Muscle of back (tissue), 11 donors: ENCODE measurements around the gene DNASE1L2. TPM values are rescaled to one million over a fixed set of nuclear protein-coding genes. Genes with fewer than 3 reads are reported as not detected.
A peak's percentile ranks its signal among the peaks of the same experiment; 100 is the strongest.
"Not testable (repeated sequence)": the region's sequence is repeated elsewhere in the genome, so short reads cannot be mapped to it uniquely, and the experiment has no call there.

Experiments used
- DNase-seq, 3 donors: peaks; one replicate each; pipeline versions ENCODE4 v3.0.0 to v3.0.0-alpha.2; 2013
- polyA plus RNA-seq, 10 donors: library from polyadenylated mRNA; unstranded; fragments of 120-200 nt; gene quantifications; one replicate each; pipeline ENCODE4 v1.2.1, GENCODE V29; 2013; ENCODE audit not compliant: insufficient read length in 10 of 10

DNASE1L2 gene
- polyA plus RNA-seq, 10 donors: 0.35 to 1.1 (median 0.71) TPM

DNA sequence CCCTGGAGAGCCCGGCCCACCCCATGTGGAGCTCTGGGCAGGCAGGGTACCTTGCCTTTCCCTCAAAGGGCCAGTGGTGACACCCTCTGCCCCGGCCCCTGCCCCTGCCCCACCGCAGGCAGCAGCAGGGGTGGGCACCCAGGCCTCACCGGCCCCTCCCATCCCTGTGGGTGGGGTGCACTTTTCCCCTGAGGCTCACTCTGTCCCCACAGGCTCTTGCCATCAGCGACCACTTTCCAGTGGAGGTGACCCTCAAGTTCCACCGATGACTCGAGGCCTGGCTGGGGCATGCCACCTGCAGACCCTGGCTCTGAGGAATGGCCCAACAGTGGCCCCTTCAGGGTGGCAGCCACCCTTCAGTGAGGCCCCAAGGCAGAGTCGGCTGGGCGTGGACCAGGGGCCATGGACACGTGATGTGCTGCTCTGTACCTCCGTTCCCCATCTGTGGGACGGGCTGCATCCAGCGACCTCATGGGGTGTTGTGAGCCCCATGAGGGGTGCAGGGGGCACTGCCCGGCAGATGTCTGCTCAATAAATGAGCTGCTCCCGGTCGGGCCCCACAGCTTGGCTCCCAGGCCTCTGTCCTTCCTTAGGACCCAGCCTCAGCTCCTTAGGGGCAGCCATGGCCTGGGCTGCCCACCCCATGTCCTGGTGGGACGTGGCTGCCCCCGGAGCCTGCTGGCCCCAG is 2.0 kb downstream of the DNASE1L2 start:
- no peak for DNase-seq

DNA sequence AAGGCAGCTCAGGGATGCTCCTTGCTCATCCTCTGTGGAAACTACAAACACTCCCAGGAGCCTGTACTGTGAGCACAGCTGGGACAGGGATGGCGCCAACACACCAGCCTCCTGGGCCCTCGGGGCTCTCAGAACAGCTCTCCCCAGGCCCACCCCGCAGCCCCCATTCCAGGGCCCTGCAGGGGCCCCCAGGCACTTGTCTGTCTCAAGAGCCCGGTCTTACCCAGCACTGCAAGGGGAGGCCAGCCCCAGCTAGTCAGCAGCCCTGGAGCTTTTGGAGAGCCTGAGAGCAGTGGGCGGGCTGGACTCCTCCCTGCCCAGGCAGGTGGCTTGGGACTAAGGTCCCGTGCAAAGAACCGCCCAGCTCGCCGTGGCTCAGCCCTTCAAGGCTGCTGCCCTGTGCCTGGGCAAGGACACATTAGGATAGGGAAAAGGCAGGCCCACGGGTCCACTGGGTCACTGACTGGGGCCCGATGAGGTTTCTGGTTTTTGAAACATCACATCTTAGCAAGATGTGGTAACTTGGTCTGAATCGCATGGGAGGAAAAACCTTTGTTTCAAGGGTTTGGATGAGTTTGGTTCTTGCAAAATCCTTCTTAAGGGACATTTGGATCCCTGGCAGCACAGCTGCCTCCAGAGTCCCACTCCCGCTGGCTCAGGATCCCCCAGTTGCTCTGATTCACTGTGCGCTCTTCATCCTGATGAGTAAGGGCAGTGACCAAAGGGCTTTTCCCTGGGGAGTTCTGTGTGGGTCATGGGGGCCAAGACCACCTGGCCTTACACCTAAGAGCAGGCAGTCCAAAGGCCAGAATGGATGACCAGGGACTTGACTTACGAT is 2.8 kb downstream of the DNASE1L2 start:
- DNase-seq: no peak

DNA sequence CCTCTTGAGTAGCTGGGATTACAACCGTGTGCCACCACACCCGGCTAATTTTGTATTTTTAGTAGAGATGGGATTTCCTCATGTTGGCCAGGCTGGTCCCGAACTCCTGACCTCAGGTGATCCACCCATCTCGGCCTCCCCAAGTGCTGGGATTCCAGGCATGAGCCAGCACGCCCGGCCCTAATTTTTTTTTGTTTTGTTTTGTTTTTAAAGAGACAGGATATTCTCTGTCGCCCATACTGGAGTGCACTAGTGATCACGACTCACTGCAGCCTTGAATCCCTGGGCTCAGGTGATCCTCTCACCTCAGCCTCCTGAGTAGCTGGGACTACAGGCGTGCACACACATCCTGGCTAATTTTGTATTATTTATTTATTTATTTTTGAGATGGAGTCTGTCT is 4.1 kb downstream of the DNASE1L2 start:
- not testable (repeated sequence) for DNase-seq

DNA sequence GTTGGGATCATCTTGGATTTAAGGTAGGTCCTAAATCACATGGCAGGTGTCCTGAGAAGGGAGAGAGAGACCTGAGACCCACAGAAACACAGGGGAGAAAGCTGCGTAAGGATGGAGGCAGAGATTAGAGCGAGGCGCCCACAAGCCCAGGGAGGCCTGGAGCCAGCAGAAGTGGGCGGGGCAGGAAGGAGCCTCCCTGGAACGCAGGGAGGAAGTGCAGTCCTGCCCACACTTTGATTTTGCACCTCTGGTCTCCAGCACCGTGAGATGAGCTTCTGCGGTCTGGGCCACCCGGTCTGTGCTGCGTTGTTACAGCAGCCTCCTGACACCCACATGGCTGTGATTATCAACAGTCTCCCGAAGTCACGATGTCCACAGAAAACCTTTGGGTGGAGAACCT is 6.4 kb downstream of the DNASE1L2 start:
- no peak for DNase-seq

DNA sequence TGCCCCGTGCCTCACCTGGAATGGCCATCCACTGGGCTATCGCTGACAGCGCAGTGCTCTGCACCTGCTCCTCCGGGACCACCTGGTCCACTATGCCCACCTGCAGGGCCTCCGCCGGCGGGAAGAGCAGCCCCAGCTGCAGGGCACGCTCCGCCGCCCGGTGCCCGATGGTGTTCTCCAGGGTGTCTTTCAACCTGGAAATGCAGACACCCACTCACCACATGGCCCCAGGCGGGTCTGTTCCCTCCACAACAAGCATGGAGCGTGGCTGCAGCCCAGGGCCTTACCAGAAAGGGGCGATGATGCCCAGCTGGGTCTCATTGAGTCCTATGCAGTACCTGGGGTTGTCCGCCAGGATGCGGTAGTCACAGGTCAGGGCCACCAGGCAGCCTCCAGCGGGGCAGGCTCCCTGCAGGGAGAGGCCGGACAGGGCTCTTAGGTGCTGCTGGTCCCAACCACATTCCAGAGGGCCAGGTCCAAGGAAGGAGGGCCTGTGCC is 6.8 kb downstream of the DNASE1L2 start:
- DNase-seq: no peak

DNA sequence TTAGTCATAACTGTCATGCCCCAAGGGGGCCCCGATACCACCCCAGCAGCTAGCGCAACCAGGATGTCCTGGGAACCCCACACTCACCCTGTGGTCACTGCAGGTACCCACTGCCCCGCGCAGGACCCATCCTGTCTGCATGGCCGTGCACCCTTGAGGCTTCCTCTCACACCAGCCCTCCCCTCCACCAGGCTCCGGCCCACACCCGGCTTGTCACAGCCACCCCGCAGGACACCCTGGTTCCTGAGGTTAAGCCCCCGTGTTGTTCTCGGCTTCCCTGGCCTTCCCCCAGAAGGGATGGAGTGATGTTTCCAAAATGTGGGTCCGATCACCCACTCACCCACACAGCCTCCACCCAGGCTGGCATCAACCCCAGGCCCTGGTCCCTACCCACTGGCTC is 7.5 kb downstream of the DNASE1L2 start:
- DNase-seq: no peak

DNA sequence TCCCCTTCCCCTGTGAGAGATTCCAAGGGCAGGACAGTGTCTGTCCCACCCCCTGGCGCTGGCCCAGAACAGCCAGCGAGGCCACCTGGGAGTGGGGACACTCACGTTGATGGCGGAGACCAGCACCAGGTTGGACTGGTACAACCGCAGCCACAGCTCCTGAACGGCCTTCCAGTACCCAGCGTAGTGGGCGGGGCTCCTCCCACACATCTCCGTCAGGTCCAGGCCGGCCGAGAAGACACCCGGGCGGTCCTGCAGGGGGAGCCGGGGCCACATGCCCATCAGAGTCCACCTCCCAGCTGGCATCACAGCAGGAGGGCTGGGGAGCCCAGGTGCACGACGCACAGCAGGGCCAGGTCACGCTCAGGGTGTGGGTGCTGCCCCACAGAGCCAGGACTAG is 8.1 kb downstream of the DNASE1L2 start:
- DNase-seq: no peak

DNA sequence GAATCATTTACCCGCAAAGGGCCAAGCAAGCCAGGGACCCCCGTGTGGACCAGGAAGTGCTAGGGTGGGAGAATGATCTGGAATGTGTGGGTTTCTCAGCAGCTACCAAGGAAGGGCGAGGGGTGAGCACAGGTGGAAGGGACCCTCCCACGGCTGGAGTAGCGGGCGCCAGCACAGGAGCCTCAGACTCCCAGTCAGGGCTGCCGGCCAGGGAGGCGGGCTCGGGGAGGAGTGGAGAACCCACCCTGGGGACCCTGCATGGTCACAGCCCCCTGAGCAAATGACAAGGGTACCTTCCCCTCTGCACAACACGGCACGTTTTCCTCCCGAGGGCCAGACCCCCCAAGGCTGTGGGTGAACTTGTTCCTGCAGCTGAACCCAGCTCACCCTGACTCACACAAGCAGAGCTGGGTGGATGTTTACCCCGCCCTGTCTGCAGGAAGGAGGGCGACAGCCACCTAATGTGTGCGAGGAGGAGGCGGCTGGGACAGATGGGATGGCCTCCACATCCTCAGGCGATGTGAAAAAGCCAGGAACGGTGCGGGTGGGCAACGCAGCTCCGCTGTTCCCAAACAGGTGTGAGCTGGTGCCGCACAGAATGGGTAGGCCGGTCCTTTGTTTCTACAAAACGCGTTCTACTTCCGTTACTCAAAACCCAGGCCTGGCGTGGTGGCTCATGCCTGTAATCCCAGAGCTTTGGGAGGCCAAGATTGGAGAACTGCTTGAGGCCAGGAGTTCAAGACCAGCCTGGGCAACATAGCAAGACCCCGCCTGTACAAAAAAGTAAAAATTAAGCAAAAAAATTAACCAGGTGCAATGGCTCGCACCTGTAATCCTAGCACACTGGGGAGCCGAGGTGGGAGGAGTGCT is 8.9 kb downstream of the DNASE1L2 start:
- DNase-seq: no peak

DNA sequence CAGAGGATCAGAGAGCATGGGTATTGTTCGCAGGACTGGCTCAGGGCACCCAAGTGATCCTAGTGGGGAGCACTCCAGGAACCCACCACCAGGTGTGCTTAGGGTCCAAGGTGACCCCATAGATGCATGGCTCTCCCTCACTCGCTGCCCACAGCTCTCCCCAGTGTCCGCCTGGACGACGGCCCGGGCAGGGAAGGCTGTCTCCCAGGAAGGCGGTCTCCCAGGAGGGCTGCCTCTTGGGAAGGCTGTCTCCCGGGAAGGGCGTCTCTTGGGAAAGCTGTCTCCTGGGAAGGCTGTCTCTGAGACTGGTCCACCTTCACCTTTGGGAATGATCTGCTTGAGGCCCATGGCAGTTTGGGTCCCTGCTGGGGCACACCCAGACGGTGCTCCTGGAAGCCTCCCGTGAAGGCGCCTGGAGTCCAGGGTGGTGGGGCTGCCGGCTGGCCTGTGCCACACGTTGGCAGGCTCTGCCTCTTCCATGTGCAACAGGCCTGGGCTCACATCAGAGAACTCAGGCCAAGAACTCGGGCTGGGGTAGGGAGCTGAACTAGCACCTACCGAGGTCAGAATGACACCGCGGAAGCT is 10.1 kb downstream of the DNASE1L2 start:
- no peak for DNase-seq

DNA sequence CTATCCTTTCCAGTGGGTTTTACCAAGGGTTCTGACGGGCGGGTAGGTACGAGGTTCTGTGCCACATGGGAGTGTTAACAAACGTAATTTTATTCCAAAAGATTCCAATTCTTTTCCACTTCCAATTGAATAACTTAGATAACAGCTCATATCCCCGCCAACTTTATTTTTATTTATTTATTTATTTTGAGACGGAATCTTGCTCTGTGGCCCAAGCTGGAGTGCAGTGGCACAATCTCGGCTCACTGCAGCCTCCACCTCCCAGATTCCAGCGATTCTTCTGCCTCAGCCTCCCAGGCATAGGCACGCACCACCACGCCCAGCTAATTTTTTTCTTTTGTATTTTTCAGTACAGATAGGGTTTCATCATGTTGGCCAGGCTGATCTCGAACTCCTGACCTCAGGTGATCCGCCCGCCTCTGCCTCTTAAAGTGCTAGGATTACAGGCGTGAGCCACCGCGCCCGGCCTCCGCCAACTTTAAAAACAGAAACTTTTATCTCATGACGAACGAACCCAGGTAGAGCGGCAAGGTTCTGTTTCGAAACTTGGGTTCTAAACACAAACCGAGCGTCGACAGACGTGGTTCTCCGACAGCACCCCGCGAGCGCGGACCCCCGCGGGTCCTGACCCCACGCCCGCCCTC is 14.5 kb downstream of the DNASE1L2 start:
- no peak for DNase-seq

DNA sequence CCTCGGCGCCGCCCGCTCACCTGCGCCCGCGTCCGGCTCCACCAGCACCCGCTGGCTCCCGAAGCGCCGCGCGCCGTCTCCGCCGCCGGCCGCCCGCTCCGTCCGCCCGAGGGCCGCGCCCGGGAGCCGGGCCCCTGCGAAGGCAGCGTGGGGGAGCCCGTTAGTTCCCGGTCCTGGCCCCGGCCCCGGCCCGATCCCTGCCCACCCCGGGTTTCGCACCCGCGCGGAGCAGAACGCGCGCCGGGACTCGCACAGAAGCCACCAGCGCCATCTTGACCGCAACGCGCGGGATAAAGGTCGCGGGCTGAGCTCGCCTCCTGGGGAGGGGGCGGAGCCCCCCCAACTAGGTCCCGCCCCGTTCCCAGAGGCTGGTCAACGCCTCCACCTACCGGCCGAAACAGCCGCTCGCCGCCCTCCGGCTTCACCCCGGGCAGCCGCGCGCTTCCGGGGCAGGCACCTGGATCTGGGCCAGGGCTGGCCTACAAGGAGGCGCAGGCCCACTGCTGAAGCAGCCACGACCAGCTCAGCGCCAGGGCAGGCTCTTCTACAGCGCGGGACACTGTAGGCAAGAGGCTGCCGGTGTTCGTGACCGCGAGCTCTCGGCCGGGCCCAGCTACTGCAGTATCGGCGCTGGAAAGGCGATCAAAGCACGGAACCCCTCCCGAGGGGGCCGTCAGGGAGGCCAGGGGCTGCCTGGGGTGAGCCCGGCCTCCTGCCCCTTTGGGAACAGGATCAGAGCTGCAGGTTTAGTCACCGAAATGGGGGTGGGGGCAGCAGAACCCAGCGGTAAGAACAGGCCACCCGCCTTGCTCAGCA is 15.3 kb downstream of the DNASE1L2 start, which contains the start of gene ECI1:
ECI1 (minus strand) TSS at position 292 of the 816 bp plus-strand sequence; CDS start at position 271, 21 bp downstream.
- peak; percentile 91 to 97 (median 94) for DNase-seq

DNA sequence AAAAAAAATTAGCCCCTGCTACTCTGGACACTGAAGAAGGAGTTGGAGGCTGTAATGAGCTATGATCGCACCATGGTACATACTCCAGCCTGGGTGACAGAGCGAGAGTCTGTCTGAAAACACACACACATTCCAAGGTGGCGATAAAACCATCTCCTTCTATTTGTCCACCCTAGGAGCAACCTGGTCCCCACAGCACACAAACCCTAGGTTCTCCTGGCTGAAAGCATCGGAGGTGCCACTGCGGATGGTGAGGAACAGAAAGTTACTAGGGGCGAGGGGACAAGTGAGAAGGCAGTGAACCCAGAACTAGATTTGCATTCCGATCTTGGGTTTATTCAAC is 16.5 kb downstream of the DNASE1L2 start:
- no peak for DNase-seq

DNA sequence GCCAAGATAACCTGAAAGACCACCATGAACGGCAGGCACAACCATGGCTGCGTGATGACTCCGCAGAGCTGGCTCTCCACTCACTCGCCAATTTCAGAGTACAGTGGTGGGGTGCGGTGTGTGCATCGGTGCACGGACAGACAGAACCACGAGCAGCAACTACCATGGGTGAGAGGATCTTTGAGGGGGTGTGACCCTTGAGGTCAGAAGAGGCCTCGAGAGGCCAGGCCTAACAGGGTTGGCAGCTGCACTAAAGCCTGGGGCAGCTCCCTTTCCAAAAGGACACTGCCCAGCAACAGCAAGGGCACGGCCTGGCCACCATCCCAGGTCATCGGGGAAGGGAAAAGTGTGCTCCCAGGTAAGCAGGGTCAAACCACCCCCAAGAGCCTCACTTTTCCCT is 17.0 kb downstream of the DNASE1L2 start:
- no peak for DNase-seq

DNA sequence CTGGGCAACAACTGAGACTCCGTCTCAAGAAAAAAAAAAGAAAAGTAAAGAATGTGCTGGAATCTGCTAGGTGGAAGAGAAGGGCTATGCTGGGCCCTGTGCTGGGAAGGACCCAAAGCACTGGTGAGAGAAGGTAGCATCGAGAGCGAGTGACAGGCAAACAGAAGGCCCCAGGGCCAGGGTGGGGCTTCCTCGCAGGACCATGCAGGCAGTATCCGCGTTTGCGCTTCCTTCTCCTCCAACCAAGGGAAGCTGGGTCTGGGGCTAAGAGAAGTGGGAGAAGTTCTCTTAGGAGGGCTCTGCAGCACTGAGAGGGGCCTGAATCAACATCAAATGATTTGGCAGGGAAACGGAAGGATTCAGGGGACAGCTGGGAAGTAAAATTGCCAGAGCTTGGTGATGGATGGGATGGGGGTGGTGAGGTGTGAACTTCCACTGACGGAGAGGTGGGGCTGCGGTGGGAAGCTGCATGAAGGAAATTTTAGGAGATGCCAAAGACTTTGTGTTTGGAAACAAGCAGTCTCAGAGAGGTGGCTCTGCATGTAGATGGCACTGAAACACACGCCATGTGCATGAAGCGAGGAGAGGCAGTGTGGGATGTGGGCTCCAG is 20.4 kb downstream of the DNASE1L2 start:
- no peak for DNase-seq

DNA sequence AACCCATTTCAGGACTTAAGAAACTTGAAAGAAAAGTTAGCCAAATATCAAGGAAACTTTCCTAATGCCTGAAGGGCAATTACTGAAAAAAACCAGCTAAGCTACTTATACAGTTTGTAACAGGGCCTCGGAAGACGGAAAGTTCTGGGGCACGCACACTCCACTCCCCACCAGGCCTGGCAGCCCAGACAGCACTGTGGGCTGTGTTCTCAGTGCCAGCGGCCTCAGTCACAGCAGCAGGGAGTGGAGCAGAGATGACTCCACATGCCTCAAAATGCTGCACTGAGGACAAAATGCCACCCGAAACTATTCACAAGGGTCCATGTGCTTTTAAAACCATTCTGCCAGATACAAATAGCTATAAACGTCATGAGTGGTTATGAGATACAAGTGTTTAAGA is 21.5 kb downstream of the DNASE1L2 start:
- DNase-seq: no peak

DNA sequence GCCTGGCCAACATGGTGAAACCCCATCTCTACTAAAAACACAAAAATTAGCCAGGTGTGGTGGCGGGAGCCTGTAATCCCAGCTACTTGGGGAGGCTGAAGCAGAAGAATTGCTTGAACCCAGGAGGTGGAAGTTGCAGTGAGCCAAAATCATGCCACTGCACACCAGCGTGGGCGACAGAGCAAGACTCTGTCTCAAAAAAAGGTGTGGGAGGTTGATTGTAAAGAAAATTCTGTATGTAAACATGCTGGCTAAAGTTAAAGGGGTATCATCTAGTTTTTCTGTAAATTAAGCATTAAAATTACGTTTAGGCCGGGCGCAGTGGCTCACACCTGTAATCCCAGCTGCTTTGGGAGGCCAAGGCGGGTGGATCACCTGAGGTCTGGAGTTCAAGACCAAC is 22.3 kb downstream of the DNASE1L2 start:
- not testable (repeated sequence) for DNase-seq

DNA sequence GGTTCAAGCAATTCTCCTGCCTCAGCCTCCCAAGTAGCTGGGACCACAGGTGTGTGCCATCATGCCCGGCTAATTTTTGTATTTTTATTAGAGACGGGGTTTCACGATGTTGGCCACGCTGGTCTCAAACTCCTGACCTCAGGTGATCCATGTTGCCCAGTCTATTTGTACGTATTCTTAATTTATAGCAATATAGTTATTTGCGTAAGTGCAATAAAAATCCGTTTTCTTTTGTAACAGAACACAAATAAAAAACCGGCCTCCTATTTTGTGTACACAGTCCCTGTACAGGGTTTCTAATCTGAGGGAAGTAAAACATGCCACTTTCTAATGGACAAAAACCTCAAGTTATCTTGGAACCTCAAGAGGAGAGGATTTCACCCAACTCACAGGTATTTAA is 24.0 kb downstream of the DNASE1L2 start:
- no peak for DNase-seq

DNA sequence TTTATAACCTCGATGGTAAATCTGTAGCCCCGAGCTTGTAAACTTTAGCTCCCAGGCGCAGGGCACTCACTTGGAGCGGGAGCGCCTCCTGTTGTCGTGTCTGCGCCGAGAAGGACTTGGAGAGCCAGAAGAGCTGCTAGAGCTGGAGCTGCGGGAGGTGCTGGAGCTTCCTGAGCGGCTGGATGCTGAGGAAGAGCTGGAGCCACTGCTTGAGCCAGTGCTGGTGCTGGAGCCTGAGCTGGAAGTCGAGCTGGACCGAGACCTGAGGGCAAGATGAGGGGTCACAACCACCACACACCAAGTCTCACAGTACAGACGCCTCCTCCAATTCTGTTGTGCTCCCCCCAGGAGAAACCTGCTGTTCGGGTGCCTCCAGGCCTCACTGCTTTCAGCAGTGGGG is 26.8 kb downstream of the DNASE1L2 start:
- DNase-seq: not testable (repeated sequence)

DNA sequence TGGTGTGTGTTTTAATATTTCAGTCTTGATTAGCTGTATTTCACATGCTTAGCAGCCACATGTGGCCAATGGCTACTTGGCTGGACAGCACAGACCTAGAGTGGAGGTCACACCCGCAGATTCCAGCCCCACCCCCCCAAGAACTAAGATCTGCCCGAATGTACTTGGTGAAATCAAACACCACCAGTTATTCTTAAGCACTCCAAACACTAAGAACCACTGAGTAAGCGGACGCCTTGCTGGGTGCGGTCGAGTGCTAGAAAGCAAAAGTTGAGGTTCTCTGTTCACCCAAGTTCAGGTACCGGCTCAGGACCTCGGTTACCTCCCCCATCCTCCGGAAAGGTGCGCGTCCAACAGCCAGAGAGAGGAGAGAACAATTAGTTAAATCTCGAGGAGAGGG is 30.6 kb downstream of the DNASE1L2 start:
- DNase-seq: not testable (repeated sequence)

DNA sequence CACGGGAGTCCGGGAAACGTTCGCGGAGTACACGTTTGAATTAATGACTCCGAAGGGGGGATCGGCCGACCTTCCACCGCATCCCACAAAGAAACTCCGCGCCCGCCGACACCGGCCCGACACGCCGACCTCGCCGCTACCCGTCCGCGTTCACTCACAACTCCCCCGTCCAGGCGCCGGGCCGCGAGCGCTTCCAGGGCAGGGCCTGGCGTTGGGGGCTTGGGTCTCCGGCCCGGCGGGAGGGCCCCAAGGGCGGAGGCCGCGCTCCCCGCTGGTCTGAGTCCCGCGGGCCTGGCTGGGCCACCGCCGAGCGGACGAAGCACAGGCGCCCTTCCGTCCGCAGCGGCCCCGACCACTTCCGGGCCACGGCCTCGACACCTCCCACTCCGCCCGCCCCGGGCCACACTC is 31.3 kb downstream of the DNASE1L2 start:
- not testable (repeated sequence) for DNase-seq
